NCI-H1930 (cell line): ENCODE results near the gene VRK1.

Experiments
- DNase-seq, 2 experiments: peaks; one replicate each; lab custom pipeline; 2025; lab: John Stamatoyannopoulos, UW

VRK1 gene

GRCh38 chr14:96792003-96792402, 5.2 kb upstream of the VRK1 start:
- DNase-seq, result no peak

DNA sequence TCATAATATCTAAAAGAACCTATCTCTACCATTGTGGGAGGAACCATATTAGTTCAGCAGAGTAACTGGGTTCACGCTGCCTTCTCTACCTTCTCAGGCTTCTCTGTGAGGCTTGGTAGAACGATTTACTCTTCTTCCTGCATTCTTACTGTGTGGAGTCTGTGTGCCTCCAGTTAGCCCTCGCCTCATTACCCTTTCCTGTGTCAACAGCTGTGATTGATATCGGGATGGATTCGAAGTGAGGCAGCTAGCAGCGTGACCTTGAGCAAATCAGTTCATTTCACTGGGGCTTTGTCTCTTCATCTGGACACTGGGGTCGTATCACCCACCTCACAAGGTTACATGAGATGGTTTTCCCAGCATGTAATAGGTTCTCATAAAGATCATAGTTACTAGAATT, 4.6 kb upstream of the VRK1 start:
- no peak for DNase-seq

DNA sequence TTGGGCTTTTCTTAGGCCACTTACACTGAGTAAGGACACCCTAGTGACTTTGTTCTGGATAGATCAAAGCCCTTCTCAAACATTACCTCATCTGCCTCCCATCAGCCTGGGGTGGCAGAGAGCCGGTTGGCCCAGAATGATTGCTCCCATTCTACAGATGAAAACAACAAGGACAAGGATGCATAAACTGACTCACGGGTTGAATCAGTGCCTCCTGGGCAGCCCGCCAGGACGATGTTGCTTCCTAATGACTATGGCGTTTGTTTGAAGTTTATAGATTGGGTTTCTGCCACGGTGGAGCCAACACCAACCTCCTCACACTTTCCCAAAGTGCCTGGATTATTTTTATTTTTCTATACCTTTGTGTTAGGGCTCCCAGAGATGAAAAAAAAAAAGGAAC, 3.6 kb upstream of the VRK1 start:
- DNase-seq, result no peak

DNA sequence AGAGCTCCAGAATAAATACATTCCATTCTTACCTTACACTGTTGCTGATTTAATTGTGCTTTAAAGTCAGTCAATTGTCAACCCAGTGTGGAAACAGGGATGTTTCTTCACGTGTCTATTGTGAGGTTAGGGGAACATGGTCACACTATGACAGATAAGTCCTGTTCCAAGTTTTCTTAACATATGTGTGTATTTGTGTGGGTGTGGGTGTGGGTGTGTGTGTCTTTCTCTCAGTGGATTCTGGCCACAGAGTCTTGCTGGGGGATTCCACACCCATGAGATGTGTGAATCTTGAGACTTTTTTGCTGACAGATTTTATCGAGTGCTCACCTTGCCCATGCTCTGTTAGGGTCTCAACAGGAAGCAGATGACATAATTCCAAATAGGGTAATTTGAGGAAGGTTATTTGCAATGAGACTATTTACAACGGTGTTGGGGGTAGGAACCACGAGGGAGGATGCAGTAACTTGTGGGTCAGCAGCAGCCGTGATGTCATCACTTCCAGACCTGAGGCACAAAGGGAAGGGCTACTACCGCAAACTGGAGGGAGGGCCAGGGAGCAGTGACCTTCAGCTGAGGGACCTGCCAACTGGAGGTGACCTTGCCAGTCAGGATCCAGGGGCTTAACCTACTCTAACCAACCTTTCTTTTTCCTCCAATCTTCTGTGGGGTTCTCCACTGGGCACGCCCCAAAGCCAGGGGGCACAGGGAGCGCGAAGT, 1.9 kb upstream of the VRK1 start:
- no peak for DNase-seq

- peak in 1 of 2 experiments; percentile 36 for DNase-seq
Observed at GRCh38 chr14:96797582-96798349, 584 bp downstream of the VRK1 start.

- no peak for DNase-seq
Observed at GRCh38 chr14:96798956-96799355, 1.8 kb downstream of the VRK1 start.

DNA sequence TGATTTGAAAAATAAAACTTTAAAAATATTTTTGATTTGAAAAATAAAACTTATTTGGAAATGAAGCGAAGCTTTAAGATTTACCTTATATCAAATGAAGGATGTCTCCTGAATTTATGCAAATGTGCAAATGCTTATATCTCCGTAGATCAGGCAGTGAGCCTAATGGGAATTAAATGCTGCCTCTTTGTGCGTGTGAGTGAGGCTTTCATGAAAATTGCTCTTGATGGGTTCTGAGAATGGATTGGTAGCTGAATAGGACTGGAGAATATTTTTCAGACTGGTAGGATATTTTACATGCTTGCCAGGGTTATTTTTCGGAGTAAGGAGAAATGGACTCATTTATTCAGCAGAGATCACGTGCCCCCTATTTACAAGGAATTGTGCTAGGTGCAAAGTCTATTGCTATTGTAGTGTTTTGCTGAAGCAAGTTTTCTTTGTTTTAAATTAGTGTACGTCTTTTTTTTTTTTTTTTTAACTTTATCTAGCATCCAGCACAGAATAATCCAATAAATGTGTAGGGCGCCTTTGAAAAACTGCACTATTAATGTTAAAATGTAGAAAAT, 2.4 kb downstream of the VRK1 start:
- DNase-seq, result no peak

GRCh38 chr14:96801931-96802330, 4.7 kb downstream of the VRK1 start:
- no peak for DNase-seq

- no peak for DNase-seq
Observed at GRCh38 chr14:96802963-96803362, 5.8 kb downstream of the VRK1 start.

- DNase-seq, result no peak
Observed at GRCh38 chr14:96803958-96804357, 6.8 kb downstream of the VRK1 start.

DNA sequence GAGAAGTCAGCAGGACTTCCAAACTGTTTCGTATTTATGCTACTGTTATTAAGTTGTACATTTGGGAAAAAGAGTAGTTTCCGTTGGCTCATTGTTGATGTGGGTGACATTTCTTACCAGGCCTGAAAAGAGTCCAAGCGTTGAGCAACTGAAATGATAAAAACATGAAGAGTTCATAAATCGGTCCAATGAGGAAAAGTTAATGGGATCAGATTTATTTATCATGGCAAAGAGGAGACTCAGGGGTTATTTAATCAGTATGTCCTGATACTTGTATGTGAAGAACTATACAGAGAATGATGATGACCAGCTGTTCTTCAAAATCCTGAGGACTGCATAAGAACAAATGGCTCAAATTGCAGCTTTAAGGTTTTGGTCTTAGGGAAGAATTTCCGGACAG, 7.7 kb downstream of the VRK1 start:
- no peak for DNase-seq

GRCh38 chr14:96805956-96806355, 8.8 kb downstream of the VRK1 start:
- no peak for DNase-seq

GRCh38 chr14:96806836-96807235, 9.7 kb downstream of the VRK1 start:
- no peak for DNase-seq

DNA sequence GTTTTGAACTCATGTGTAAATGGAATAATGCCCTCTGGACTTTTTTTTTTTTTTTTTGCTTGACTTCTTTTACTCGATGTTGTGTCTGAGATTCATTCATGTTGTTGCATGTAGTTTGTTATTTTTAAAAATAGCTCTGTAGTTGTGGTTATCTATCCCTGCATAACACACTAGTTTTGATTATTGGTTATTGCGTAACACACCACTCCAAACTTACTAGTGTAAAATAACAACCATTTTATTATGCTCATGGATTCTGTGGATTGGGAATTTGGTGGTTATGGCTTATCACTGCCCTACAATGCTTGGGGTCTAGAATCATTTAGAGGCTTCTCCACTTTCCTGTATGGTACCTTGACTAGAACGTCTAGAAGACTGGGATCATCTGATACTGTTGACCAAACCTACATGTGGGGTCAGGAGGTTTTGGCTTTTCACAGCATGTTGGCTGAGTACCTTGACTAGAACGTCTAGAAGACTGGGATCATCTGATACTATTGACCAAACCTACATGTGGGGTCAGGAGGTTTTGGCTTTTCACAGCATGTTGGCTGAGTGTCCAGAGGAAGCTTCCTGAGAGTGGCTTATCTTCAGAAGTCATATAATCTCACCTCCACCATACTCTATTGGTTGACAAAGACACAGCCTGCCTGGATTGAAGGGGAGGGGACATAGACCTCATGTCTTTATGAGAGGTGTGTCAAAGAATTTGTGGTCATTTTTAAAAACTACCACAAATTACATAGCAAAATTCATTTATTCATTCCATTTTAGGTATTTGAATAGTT, 11.6 kb downstream of the VRK1 start:
- DNase-seq, result no peak

DNA sequence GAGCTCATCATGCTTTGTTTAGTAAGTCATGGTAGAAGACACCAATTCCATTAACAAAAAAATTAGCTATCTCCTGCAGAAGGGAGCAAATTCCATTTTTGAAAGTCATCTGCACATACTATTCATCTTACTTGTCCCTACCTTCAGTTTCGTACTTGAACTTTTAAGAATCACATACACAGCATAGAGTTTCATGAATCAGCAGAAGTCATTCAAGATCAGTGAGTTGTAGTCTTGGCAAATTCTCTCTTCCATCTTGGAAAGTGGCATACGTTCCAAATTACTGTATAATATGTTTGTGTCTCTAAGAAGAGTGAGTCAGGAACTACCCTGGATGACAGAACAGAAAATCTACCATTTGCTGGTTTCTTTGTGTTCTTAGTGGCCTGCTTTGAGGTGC, 14.1 kb downstream of the VRK1 start:
- DNase-seq, result no peak

DNA sequence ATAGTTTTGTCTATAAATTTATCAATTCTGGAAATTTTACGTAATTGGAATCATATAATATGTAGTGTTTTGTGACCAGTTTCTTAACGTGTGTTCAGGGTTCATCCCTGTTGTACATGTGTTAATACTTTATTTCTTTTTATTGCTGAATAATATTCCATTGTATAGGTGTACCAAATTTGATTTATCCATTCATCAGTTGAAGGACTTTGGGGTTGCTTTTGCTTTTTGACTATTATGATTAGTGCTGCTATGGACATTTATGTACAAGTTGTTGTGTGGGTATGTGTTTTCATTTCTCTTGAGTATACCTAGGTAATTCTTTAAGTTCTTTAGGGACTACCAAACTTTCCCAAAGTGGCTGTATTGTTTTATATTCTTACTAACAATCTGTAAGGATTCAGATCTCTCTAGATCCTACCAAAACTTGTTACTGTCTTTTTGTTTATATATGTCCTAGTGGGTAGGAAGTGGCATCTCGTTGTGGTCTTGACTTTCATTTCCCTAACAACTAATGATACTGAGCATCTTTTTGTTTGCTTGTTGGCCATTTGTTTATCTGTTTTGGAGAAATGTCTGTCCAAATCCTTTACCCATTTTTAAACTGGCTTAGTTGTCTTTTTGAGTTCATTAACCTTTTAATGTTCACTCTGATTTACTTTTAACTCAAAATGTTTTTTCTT, 14.9 kb downstream of the VRK1 start:
- DNase-seq, result no peak

DNA sequence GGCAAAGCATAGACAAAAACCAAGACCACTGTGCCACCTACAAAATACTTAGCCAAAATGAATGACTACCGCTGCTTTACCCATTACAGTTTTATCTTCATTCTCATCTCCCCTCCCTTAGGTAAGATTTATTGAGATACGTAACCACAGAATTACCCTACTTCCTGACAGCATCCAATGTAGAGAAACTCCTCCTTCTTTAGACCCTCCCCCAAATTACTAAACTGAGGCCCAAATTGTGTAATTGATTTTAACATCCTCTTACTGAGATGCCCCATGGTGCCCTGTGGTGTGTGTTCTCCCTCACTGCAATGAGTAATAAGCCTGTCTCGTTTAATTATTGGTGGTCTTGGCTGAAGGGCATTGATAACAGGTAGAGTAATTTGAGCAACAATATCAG, 19.1 kb downstream of the VRK1 start:
- no peak for DNase-seq

- DNase-seq, result no peak
Observed at GRCh38 chr14:96817750-96818666, 20.8 kb downstream of the VRK1 start.

GRCh38 chr14:96821501-96821900, 24.3 kb downstream of the VRK1 start:
- DNase-seq, result no peak

DNA sequence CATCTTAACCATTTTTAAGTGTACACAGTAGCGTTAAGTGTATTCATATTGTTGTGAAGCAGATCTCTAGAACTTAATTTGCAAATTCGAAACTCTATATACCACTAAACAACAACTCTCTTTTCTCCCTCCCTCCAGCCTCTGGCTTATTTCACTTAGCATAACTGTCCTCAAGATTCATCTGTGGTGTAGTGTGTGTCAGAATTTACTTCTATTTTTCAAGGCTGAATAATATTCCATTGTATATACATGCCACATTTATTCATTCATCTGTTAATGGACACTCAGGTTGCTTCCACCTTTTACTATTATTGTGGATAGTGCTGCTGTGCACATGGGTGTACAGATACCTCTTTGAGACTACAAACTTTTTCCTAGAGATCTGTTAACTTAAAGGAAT, 26.5 kb downstream of the VRK1 start:
- DNase-seq, result no peak

GRCh38 chr14:96824283-96824682, 27.1 kb downstream of the VRK1 start:
- DNase-seq, result no peak
